Measurements from ENCODE around the gene PLA1A.
A peak's percentile ranks its signal among the peaks of the same experiment; 100 is the strongest.
"Not testable (repeated sequence)": the region's sequence is repeated elsewhere in the genome, so short reads cannot be mapped to it uniquely, and the experiment has no call there.

Gene PLA1A

DNA sequence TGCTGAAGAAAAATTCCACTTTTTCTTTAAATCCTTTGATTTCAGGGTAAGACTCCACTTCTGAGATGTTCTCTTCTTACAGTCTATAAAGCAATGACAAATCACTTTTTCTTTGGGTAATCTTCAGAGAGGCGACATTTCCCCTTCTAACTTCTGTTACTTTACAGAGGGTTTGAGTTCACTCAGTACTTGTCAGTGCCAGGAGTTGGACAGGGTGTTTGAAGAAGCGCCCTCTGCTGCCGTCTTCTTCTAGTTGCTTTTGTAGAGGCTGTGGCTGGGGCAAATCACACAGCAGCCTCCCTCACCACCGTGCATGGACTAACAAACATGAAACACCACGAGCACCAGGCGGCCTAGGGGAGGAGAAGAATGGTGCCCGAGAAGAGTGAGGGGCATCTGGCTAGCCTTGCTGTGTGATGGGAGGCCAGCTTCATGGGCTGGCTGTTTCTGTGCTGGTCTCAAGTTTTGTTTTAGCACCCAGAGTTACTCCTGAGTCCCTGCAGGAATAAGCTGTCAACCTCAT is 38.2 kb upstream of the PLA1A start, which contains the start of gene CD80:
CD80 (minus strand) TSS at position 174 of the 523 bp plus-strand sequence. CDS start 1,886 bp downstream, outside the sequence.
- Histone ChIP-seq H3K9me3 (ENCODE audit: control insufficient read depth, low read length) (no peaks in the 10 kb centered on the region), H3K27me3 (ENCODE audit: control insufficient read depth, insufficient read depth, low read length) (no peaks in the 10 kb centered on the region), H3K4me1 (ENCODE audit: control insufficient read depth, insufficient read depth, low read length) (no peaks in the 10 kb centered on the region), H3K9ac (ENCODE audit: low read length) (no peak within 1 kb of the TSS), H3K36me3 (ENCODE audit: control insufficient read depth, insufficient read depth, low read length) (no peaks in the 10 kb centered on the region), H3K4me3 (ENCODE audit: low read length) (no peak within 1 kb of the TSS)

DNA sequence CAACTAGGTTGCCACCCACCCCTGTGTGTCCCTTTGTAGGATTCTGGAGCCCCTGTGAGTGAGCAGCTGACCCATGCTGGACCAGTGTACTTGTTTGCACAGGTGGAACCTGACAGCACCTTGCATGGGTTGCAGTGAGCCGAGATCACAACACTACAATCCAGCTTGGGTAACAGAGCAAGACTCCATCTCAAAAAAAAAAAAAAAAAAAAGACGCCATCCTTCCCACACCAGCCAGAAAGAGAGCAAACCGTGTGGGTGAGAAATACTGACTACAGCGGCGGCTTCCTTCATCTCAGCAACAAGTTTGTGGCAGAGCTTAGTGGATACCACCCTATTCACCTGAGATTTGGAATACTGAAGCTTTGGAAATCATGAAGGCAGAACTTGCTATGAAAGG is 37.5 kb upstream of the PLA1A start:
- H3K9me3 ChIP-seq (ENCODE audit: control insufficient read depth, low read length) = no peaks in the 10 kb centered on the region
- H3K9ac ChIP-seq (ENCODE audit: low read length) = no peak overlapping the region
- no peaks in the 10 kb centered on the region for H3K4me1 ChIP-seq (ENCODE audit: control insufficient read depth, insufficient read depth, low read length)
- H3K4me3 ChIP-seq (ENCODE audit: low read length) = no peak overlapping the region
- H3K36me3 ChIP-seq (ENCODE audit: control insufficient read depth, insufficient read depth, low read length) = no peaks in the 10 kb centered on the region
- no peaks in the 10 kb centered on the region for H3K27me3 ChIP-seq (ENCODE audit: control insufficient read depth, insufficient read depth, low read length)

DNA sequence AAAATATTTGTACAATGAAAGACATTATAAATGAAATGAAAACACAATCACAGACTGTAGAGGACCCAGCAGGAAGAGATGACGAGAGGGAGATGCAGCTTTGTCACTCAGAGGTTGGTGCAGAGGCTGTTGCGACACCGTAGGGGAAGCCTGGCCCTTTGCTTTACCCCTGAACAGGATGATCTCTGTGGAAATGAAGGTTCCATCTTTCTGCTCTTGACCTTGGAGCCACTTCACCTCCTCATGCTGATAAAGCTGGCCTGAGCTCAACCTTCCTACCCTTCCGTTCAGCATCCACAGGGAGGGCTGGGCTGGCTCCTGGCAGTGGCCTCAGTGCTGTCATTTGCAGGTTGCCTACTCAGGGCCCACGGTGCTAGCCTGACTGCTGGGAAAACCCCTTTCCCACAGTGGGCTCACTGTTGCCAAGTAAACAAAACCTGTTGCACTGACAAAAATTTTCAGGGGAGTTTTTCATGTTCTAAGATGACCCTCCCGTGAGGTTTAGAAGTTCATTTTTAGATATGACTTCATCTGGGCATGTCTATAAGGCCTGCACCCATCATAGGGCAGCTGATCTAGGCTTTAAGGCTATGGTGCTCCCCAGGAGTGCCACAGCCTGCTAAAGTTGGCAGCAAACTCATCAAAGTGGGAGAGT is 35.3 kb upstream of the PLA1A start:
- H3K36me3 ChIP-seq (ENCODE audit: control insufficient read depth, insufficient read depth, low read length) = no peaks in the 10 kb centered on the region
- no peaks in the 10 kb centered on the region for H3K27me3 ChIP-seq (ENCODE audit: control insufficient read depth, insufficient read depth, low read length)
- no peak overlapping the region for H3K4me3 ChIP-seq (ENCODE audit: low read length)
- no peak overlapping the region for H3K9ac ChIP-seq (ENCODE audit: low read length)
- H3K4me1 ChIP-seq (ENCODE audit: control insufficient read depth, insufficient read depth, low read length) = no peaks in the 10 kb centered on the region
- H3K9me3 ChIP-seq (ENCODE audit: control insufficient read depth, low read length) = no peaks in the 10 kb centered on the region

DNA sequence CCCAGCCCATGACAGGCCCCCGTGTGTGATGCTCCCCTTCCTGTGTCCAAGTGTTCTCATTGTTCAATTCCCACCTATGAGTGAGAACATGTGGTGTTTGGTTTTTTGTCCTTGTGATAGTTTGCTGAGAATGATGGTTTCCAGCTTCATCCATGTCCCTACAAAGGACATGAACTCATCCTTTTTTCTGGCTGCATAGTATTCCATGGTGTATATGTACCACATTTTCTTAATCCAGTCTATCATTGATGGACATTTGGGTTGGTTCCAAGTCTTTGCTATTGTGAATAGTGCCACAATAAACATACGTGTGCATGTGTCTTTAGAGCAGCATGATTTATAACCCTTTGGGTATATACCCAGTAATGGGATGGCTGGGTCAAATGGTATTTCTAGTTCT is 34.4 kb upstream of the PLA1A start:
- not testable (repeated sequence) for H3K36me3 ChIP-seq (ENCODE audit: control insufficient read depth, insufficient read depth, low read length); H3K9me3 ChIP-seq (ENCODE audit: control insufficient read depth, low read length); H3K4me3 ChIP-seq (ENCODE audit: low read length); H3K9ac ChIP-seq (ENCODE audit: low read length); H3K27me3 ChIP-seq (ENCODE audit: control insufficient read depth, insufficient read depth, low read length); H3K4me1 ChIP-seq (ENCODE audit: control insufficient read depth, insufficient read depth, low read length)

DNA sequence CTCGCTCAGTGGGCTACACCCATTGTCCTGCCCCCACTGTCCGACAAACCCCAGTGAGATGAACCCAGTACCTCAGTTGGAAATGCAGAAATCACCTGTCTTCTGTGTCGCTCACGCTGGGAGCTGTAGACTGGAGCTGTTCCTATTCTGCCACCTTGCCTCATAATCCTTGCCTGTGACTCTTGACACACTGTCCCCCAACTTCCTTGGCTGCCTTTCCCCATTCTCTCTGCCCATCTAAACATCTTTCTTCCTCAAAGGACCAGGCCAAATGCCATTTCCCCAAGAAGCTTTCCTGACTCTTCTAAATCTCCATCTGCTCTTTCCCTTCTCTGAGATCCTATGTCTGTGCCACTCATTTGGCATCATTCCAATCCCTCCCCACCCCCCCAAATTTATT is 28.5 kb upstream of the PLA1A start:
- Histone ChIP-seq H3K36me3 (ENCODE audit: control insufficient read depth, insufficient read depth, low read length) (no peaks in the 10 kb centered on the region), H3K4me1 (ENCODE audit: control insufficient read depth, insufficient read depth, low read length) (no peaks in the 10 kb centered on the region), H3K27me3 (ENCODE audit: control insufficient read depth, insufficient read depth, low read length) (no peaks in the 10 kb centered on the region), H3K9me3 (ENCODE audit: control insufficient read depth, low read length) (no peaks in the 10 kb centered on the region), H3K9ac (ENCODE audit: low read length) (no peak overlapping the region), H3K4me3 (ENCODE audit: low read length) (no peak overlapping the region)

DNA sequence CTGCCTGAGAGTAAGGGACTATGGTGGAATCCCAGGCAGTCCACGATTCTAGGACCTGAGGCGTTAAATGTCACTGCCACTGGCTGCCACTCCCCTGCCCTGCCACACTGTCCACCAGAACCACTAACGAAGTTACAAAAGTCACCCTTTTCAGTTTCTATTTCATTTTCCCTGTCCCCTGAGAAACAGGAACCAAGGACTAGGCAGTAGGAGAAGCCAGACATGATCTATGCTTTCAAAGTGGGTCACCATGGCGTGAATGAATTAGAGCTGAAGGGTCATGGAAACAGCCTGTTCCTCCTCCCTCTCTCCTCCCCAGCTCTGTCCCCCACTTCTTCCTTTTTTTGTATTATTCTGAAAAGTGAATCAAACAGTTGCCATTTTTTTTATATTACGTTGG is 27.5 kb upstream of the PLA1A start:
- Histone ChIP-seq H3K27me3 (ENCODE audit: control insufficient read depth, insufficient read depth, low read length) (no peaks in the 10 kb centered on the region), H3K4me3 (ENCODE audit: low read length) (no peak overlapping the region), H3K9me3 (ENCODE audit: control insufficient read depth, low read length) (no peaks in the 10 kb centered on the region), H3K36me3 (ENCODE audit: control insufficient read depth, insufficient read depth, low read length) (no peaks in the 10 kb centered on the region), H3K9ac (ENCODE audit: low read length) (no peak overlapping the region), H3K4me1 (ENCODE audit: control insufficient read depth, insufficient read depth, low read length) (no peaks in the 10 kb centered on the region)

DNA sequence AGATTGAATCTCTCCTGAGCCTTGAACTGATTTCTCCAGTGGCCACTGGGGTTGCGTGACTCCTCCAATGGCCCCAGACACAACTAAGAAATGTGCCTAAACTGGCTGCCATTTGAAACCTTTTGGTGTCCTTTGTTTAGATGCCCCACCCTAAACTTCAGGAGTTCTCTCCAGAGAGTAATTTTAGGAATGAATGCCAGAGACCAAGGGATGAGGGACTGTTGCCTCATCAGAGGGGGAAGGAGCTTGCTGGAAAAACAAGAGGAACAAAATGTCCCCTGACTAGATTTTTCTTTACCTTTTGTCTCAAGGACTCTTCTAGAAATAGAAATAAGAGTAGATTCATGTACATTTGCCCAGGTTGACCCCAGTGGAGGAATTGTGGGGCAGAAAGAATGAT is 26.5 kb upstream of the PLA1A start:
- H3K4me3 ChIP-seq (ENCODE audit: low read length) = no peak overlapping the region
- H3K9me3 ChIP-seq (ENCODE audit: control insufficient read depth, low read length) = no peaks in the 10 kb centered on the region
- no peaks in the 10 kb centered on the region for H3K4me1 ChIP-seq (ENCODE audit: control insufficient read depth, insufficient read depth, low read length)
- no peaks in the 10 kb centered on the region for H3K27me3 ChIP-seq (ENCODE audit: control insufficient read depth, insufficient read depth, low read length)
- H3K36me3 ChIP-seq (ENCODE audit: control insufficient read depth, insufficient read depth, low read length) = no peaks in the 10 kb centered on the region
- H3K9ac ChIP-seq (ENCODE audit: low read length) = no peak overlapping the region

DNA sequence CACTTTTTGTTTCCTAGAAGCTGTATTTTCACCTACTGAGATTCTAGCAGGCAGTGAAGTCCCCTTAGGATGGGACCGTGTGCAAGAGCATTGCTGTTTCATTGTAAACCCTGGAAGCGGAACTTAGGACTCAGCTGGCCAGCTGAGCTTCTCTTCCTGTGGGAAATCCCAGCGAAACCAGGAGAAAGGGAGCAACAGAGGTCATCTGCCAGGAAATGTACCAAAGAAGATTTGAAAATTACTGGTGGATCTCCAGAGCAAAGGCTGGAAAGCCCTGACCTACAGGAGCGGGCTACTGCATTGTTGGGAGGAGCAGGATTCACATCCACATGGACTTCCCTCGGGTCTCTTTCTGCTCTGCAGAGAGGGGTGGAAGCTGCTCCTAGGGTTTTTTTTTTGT is 26.0 kb upstream of the PLA1A start:
- Histone ChIP-seq H3K27me3 (ENCODE audit: control insufficient read depth, insufficient read depth, low read length) (no peaks in the 10 kb centered on the region), H3K9me3 (ENCODE audit: control insufficient read depth, low read length) (no peaks in the 10 kb centered on the region), H3K36me3 (ENCODE audit: control insufficient read depth, insufficient read depth, low read length) (no peaks in the 10 kb centered on the region), H3K4me1 (ENCODE audit: control insufficient read depth, insufficient read depth, low read length) (no peaks in the 10 kb centered on the region), H3K4me3 (ENCODE audit: low read length) (no peak overlapping the region), H3K9ac (ENCODE audit: low read length) (no peak overlapping the region)

DNA sequence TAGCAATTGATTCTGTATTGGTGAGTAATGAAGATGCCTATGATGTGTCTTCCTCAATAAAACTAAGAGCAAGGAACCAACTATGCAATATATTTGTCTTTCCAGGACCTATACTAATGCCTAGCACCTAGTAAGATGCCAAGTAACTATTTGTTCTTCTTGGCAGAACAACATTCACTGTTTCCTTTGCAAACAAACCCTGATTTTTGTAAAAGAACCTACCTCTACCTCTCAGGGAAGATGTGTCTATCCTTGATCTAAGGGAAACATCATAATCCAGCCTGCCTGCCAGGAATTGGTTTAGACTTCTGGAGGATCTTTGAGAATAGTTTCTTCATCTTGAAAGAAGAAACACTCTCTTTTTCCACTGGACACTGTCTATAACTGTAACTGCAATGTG is 22.2 kb upstream of the PLA1A start:
- H3K27me3 ChIP-seq (ENCODE audit: control insufficient read depth, insufficient read depth, low read length) = no peaks in the 10 kb centered on the region
- no peak overlapping the region for H3K4me3 ChIP-seq (ENCODE audit: low read length)
- H3K9ac ChIP-seq (ENCODE audit: low read length) = no peak overlapping the region
- H3K36me3 ChIP-seq (ENCODE audit: control insufficient read depth, insufficient read depth, low read length) = no peaks in the 10 kb centered on the region
- H3K9me3 ChIP-seq (ENCODE audit: control insufficient read depth, low read length) = no peaks in the 10 kb centered on the region
- H3K4me1 ChIP-seq (ENCODE audit: control insufficient read depth, insufficient read depth, low read length) = peaks cover 7% of the 10 kb centered on the region

DNA sequence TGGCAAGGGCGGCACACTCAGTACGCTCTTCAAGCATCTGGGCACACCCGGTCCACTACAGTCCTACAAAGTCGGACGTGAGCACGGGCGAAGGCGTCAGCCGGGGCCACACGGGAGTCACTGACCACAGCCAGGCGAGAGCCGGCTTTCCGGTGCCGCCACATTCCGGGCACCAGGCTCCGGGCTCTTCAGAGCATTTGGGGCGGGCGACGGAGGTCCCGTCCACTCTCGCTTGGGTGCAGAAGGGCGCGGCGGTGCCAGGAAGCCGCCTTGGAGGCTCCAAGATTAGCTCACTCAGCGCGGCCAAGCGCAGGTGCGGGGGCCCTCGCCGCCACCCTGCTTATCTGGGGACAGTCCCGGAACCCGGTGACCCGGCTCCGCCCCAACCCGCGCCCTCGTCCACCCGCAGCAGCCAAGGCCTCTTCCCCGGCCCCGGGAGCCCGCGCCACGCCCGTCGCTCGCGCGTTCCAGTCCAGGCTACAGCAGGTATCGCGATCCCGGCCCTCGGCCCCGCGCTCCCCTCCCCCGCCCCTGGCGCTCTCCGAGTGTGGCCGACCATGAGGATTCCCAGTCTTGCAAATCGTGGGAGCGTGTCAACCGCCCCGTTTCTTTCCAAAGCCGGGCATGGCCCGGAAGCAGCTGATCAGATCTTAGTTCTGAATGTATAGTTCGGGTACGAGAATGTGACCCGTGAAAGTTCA is 18.2 kb upstream of the PLA1A start, which contains the start of gene ADPRH:
ADPRH (plus strand) TSS at position 127 of the 701 bp plus-strand sequence. CDS start 2,678 bp downstream, outside the sequence.
- peak within 1 kb of the TSS; percentile 68 for H3K9ac ChIP-seq (ENCODE audit: low read length)
- H3K36me3 ChIP-seq (ENCODE audit: control insufficient read depth, insufficient read depth, low read length) = no peaks in the 10 kb centered on the region
- peak within 1 kb of the TSS; percentile 47 for H3K4me3 ChIP-seq (ENCODE audit: low read length)
- no peaks in the 10 kb centered on the region for H3K27me3 ChIP-seq (ENCODE audit: control insufficient read depth, insufficient read depth, low read length)
- H3K9me3 ChIP-seq (ENCODE audit: control insufficient read depth, low read length) = no peaks in the 10 kb centered on the region
- H3K4me1 ChIP-seq (ENCODE audit: control insufficient read depth, insufficient read depth, low read length) = peaks cover 9% of the 10 kb centered on the region

DNA sequence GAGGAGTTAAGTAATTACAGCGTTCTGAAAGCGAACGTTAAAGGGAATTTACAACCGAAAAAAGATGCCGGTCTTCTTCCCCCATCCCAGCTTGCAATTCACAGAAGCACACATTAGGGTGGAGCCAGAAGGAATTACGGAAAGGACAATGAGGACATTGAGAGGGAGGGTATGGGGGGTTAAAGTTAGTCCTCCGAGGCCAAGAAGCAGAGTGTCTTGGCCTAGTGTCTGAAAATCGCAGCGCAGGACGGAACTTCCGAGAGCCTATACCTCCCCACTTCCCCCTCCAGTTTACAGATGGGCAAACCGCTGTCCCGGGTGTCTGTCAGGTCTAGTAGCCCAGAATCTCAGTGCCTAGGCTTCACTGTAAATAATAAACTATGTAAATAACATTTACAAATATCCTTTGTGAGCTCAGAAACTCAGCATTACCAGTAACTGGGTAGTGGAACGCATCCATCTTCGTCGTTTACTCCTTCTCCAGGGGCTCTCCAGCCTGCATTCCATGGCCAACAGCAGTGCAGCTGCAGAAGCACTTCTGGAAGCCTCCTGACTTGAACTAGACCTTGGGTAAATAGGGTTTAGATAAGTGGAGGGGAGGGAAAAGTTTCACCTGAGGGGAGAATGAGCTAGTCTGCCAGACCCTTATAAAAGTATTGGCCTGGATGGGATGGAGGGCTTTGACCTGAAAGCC is 17.5 kb upstream of the PLA1A start:
- Histone ChIP-seq H3K36me3 (ENCODE audit: control insufficient read depth, insufficient read depth, low read length) (no peaks in the 10 kb centered on the region), H3K27me3 (ENCODE audit: control insufficient read depth, insufficient read depth, low read length) (no peaks in the 10 kb centered on the region), H3K4me1 (ENCODE audit: control insufficient read depth, insufficient read depth, low read length) (peaks cover 9% of the 10 kb centered on the region), H3K9ac (ENCODE audit: low read length) (peak overlapping the region; percentile 68), H3K9me3 (ENCODE audit: control insufficient read depth, low read length) (no peaks in the 10 kb centered on the region), H3K4me3 (ENCODE audit: low read length) (peak overlapping the region; percentile 47)

DNA sequence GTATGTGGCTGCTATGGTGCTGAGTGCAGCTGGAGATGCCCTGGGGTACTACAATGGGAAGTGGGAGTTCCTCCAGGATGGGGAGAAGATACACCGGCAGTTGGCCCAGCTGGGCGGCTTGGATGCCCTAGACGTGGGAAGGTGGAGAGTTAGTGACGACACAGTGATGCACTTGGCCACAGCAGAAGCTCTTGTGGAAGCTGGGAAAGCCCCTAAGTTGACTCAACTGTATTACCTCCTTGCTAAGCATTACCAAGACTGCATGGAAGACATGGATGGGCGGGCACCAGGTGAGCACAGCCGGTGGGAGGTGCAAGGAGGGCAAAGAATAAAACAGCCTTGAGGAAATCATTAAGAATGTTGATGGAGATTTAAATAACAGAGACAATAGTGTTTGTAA is 15.5 kb upstream of the PLA1A start:
- Histone ChIP-seq H3K4me3 (ENCODE audit: low read length) (no peak overlapping the region), H3K4me1 (ENCODE audit: control insufficient read depth, insufficient read depth, low read length) (peaks cover 9% of the 10 kb centered on the region), H3K9ac (ENCODE audit: low read length) (no peak overlapping the region)

More for the DNA sequence above, 15.5 kb upstream of the PLA1A start:
- no peaks in the 10 kb centered on the region for H3K9me3 ChIP-seq (ENCODE audit: control insufficient read depth, low read length)
- H3K27me3 ChIP-seq (ENCODE audit: control insufficient read depth, insufficient read depth, low read length) = no peaks in the 10 kb centered on the region
- no peaks in the 10 kb centered on the region for H3K36me3 ChIP-seq (ENCODE audit: control insufficient read depth, insufficient read depth, low read length)

Measured in mucosa of stomach (tissue), 1 donor.